Stomach smooth muscle (tissue), 2 donors: ENCODE data around the gene KAT6B.
"Not testable (repeated sequence)": the region's sequence is repeated elsewhere in the genome, so short reads cannot be mapped to it uniquely, and the experiment has no call there.

Experiments used
- H3K27ac ChIP-seq: one replicate; pipeline ENCODE4 v1.7.0; 2013; ENCODE audit warnings: mild to moderate bottlenecking, low read length, inconsistent platforms
- H3K27me3 ChIP-seq, 2 donors: one replicate each; pipeline ENCODE4 v1.7.0; 2013; ENCODE audit warnings: low read length in 2 of 2; ENCODE audit not compliant: insufficient read depth in 2 of 2, control insufficient read depth in 1 of 2
- H3K36me3 ChIP-seq, 2 donors: one replicate each; pipeline ENCODE4 v1.7.0; 2013; ENCODE audit warnings: low read length in 2 of 2; ENCODE audit not compliant: control insufficient read depth in 2 of 2, insufficient read depth in 2 of 2
- H3K4me1 ChIP-seq: one replicate; pipeline ENCODE4 v1.7.0; 2013; ENCODE audit warnings: low read length; ENCODE audit not compliant: control insufficient read depth, insufficient read depth
- H3K4me3 ChIP-seq, 2 donors: one replicate each; pipeline ENCODE4 v1.7.0; 2013; ENCODE audit warnings: low read length in 2 of 2
- H3K9ac ChIP-seq, 2 donors: one replicate each; pipeline ENCODE4 v1.7.0; 2013; ENCODE audit warnings: low read length in 2 of 2, mild to moderate bottlenecking in 1 of 2
- H3K9me3 ChIP-seq, 2 donors: one replicate each; pipeline ENCODE4 v1.7.0; 2013; ENCODE audit warnings: low read length in 2 of 2; ENCODE audit not compliant: control insufficient read depth in 2 of 2
- donor health status: healthy.
- donor health status: Pancreatic carcinoma.

Gene KAT6B

GRCh38 chr10:74875068-74875467 is 48.7 kb downstream of the KAT6B start:
- Histone ChIP-seq H3K27ac (no peak overlapping the region), H3K9ac (no peak overlapping the region), H3K9me3 (no peaks in the 10 kb centered on the region), H3K4me3 (no peak overlapping the region), H3K27me3 (no peaks in the 10 kb centered on the region), H3K4me1 (peaks cover 10% of the 10 kb centered on the region), H3K36me3 (no peaks in the 10 kb centered on the region)

GRCh38 chr10:74875966-74876365 is 49.6 kb downstream of the KAT6B start:
- no peak overlapping the region for H3K27ac ChIP-seq
- no peak overlapping the region for H3K4me3 ChIP-seq
- H3K27me3 ChIP-seq = no peaks in the 10 kb centered on the region
- no peak overlapping the region for H3K9ac ChIP-seq
- no peaks in the 10 kb centered on the region for H3K9me3 ChIP-seq
- H3K4me1 ChIP-seq = peaks cover 7% of the 10 kb centered on the region
- no peaks in the 10 kb centered on the region for H3K36me3 ChIP-seq

GRCh38 chr10:74877054-74877453 is 50.7 kb downstream of the KAT6B start:
- not testable (repeated sequence) for H3K27me3 ChIP-seq, H3K4me3 ChIP-seq, H3K9me3 ChIP-seq, H3K27ac ChIP-seq, H3K36me3 ChIP-seq, H3K9ac ChIP-seq, H3K4me1 ChIP-seq

GRCh38 chr10:74877898-74878297 is 51.5 kb downstream of the KAT6B start:
- H3K4me1 ChIP-seq = peaks cover 2% of the 10 kb centered on the region
- no peak overlapping the region for H3K27ac ChIP-seq
- no peaks in the 10 kb centered on the region for H3K27me3 ChIP-seq
- no peaks in the 10 kb centered on the region for H3K36me3 ChIP-seq
- H3K9me3 ChIP-seq = no peaks in the 10 kb centered on the region
- H3K9ac ChIP-seq = no peak overlapping the region
- H3K4me3 ChIP-seq = no peak overlapping the region

- Histone ChIP-seq H3K27ac (no peak overlapping the region), H3K4me1 (peaks cover 9% of the 10 kb centered on the region), H3K27me3 (no peaks in the 10 kb centered on the region), H3K4me3 (no peak overlapping the region), H3K9me3 (no peaks in the 10 kb centered on the region), H3K36me3 (no peaks in the 10 kb centered on the region), H3K9ac (no peak overlapping the region)
Observed at GRCh38 chr10:74880041-74880440, 53.6 kb downstream of the KAT6B start.

- H3K27me3 ChIP-seq = no peaks in the 10 kb centered on the region
- no peak overlapping the region for H3K27ac ChIP-seq
- peaks cover 9% of the 10 kb centered on the region for H3K4me1 ChIP-seq
- no peak overlapping the region for H3K9ac ChIP-seq
- H3K9me3 ChIP-seq = no peaks in the 10 kb centered on the region
- no peak overlapping the region for H3K4me3 ChIP-seq
- H3K36me3 ChIP-seq = no peaks in the 10 kb centered on the region
Observed at GRCh38 chr10:74881253-74881884, 55.0 kb downstream of the KAT6B start.

- H3K9me3 ChIP-seq = no peaks in the 10 kb centered on the region
- peaks cover 15% of the 10 kb centered on the region for H3K4me1 ChIP-seq
- H3K27ac ChIP-seq = no peak overlapping the region
- no peak overlapping the region for H3K4me3 ChIP-seq
- no peaks in the 10 kb centered on the region for H3K36me3 ChIP-seq
- no peak overlapping the region for H3K9ac ChIP-seq
- no peaks in the 10 kb centered on the region for H3K27me3 ChIP-seq
Observed at GRCh38 chr10:74882427-74882826, 56.0 kb downstream of the KAT6B start.

GRCh38 chr10:74882831-74883230 is 56.4 kb downstream of the KAT6B start:
- no peaks in the 10 kb centered on the region for H3K27me3 ChIP-seq
- H3K4me3 ChIP-seq = peak overlapping the region in 1 of 2 donors; percentile 10
- no peak overlapping the region for H3K27ac ChIP-seq
- H3K36me3 ChIP-seq = no peaks in the 10 kb centered on the region
- H3K9me3 ChIP-seq = no peaks in the 10 kb centered on the region
- no peak overlapping the region for H3K9ac ChIP-seq
- H3K4me1 ChIP-seq = peaks cover 15% of the 10 kb centered on the region

- peaks cover 15% of the 10 kb centered on the region for H3K4me1 ChIP-seq
- no peak overlapping the region for H3K27ac ChIP-seq
- no peaks in the 10 kb centered on the region for H3K36me3 ChIP-seq
- H3K9me3 ChIP-seq = no peaks in the 10 kb centered on the region
- H3K27me3 ChIP-seq = no peaks in the 10 kb centered on the region
- H3K9ac ChIP-seq = no peak overlapping the region
- H3K4me3 ChIP-seq = no peak overlapping the region
Observed at GRCh38 chr10:74883428-74883827, 57.0 kb downstream of the KAT6B start.

GRCh38 chr10:74887614-74888284 is 61.3 kb downstream of the KAT6B start:
- Histone ChIP-seq H3K27me3 (no peaks in the 10 kb centered on the region), H3K27ac (no peak overlapping the region), H3K4me1 (peaks cover 21% of the 10 kb centered on the region), H3K9me3 (no peaks in the 10 kb centered on the region), H3K9ac (no peak overlapping the region), H3K36me3 (no peaks in the 10 kb centered on the region), H3K4me3 (no peak overlapping the region)

- Histone ChIP-seq H3K4me3 (no peak overlapping the region), H3K9me3 (no peaks in the 10 kb centered on the region), H3K27ac (no peak overlapping the region), H3K4me1 (peaks cover 12% of the 10 kb centered on the region), H3K27me3 (no peaks in the 10 kb centered on the region), H3K9ac (no peak overlapping the region), H3K36me3 (no peaks in the 10 kb centered on the region)
Observed at GRCh38 chr10:74888962-74889661, 62.7 kb downstream of the KAT6B start.
